GM19035 (cell line): ENCODE measurements around the gene RGS7.

Experiments
- ATAC-seq: cut with Tn5 transposase; IDR thresholded peaks from one replicate; pipeline ENCODE4 v1.9.1; 2021; ENCODE audit not compliant: unreplicated experiment

RGS7 gene

GRCh38 chr1:240866724-240867123 is 490.3 kb downstream of the RGS7 start:
- ATAC-seq: no peak

GRCh38 chr1:240860023-240860422 is 497.0 kb downstream of the RGS7 start:
- ATAC-seq: no peak

- ATAC-seq: no peak
Measured at GRCh38 chr1:240854367-240854766, 502.6 kb downstream of the RGS7 start.

GRCh38 chr1:240847325-240847724 is 509.7 kb downstream of the RGS7 start:
- no peak for ATAC-seq

- ATAC-seq: no peak
Measured at GRCh38 chr1:240844486-240844885, 512.5 kb downstream of the RGS7 start.

- ATAC-seq: no peak
Measured at GRCh38 chr1:240843798-240844197, 513.2 kb downstream of the RGS7 start.

- ATAC-seq: no peak
Measured at GRCh38 chr1:240836271-240836670, 520.7 kb downstream of the RGS7 start.

- no peak for ATAC-seq
Measured at GRCh38 chr1:240835291-240835690, 521.7 kb downstream of the RGS7 start.

GRCh38 chr1:240833075-240833474 is 523.9 kb downstream of the RGS7 start:
- no peak for ATAC-seq

GRCh38 chr1:240831922-240832321 is 525.1 kb downstream of the RGS7 start:
- ATAC-seq: no peak

- ATAC-seq: no peak
Measured at GRCh38 chr1:240831191-240831631, 525.8 kb downstream of the RGS7 start.

GRCh38 chr1:240829487-240829886 is 527.5 kb downstream of the RGS7 start:
- no peak for ATAC-seq

GRCh38 chr1:240827786-240828185 is 529.2 kb downstream of the RGS7 start:
- no peak for ATAC-seq

- ATAC-seq: no peak
Measured at GRCh38 chr1:240824238-240824637, 532.8 kb downstream of the RGS7 start.

- ATAC-seq: no peak
Measured at GRCh38 chr1:240823357-240823756, 533.6 kb downstream of the RGS7 start.

GRCh38 chr1:240821925-240822324 is 535.1 kb downstream of the RGS7 start:
- no peak for ATAC-seq

GRCh38 chr1:240820816-240821215 is 536.2 kb downstream of the RGS7 start:
- ATAC-seq: no peak

GRCh38 chr1:240816472-240816871 is 540.5 kb downstream of the RGS7 start:
- no peak for ATAC-seq

GRCh38 chr1:240813720-240814119 is 543.3 kb downstream of the RGS7 start:
- ATAC-seq: no peak

- ATAC-seq: no peak
Measured at GRCh38 chr1:240811256-240811655, 545.7 kb downstream of the RGS7 start.

GRCh38 chr1:240808381-240808780 is 548.6 kb downstream of the RGS7 start:
- ATAC-seq: no peak

GRCh38 chr1:240806200-240806745 is 550.7 kb downstream of the RGS7 start:
- no peak for ATAC-seq

- ATAC-seq: no peak
Measured at GRCh38 chr1:240804475-240804874, 552.5 kb downstream of the RGS7 start.
